RWPE1 (cell line): ENCODE results near the gene LINC01488.

ENCODE experiments used
- CTCF ChIA-PET: fragments of 350-600 bp; sonication (Branson Sonifier 250); formaldehyde crosslinking; extraction: SDS; loops from one replicate; lab custom pipeline; 2021; lab: Yijun Ruan, JAX
- POLR2A ChIA-PET: fragments of 400-600 bp; formaldehyde crosslinking; extraction: SDS; loops from one replicate; lab custom pipeline; 2020; ENCODE audit warnings: antibody characterized with exemption; ENCODE audit not compliant: low non-redundant PET; lab: Yijun Ruan, JAX
- DNase-seq: peaks from one replicate; pipeline ENCODE4 v3.0.0; 2012; ENCODE audit warnings: low spot score
- H3K27ac ChIP-seq: fragments of 450-650 bp; 2 replicates; pipeline ENCODE4 v1.5.1; 2017
- CTCF ChIP-seq: fragments of 450-650 bp; conservative IDR thresholded peaks from 2 replicates; pipeline ENCODE4 v1.5.1; 2017; ENCODE audit warnings: low read depth, mild to moderate bottlenecking

Gene LINC01488

GRCh38 chr11:69512790-69513189 lies 31.3 kb downstream of the LINC01488 start:
- no peak for DNase-seq
- POLR2A ChIA-PET: no interaction called here
- CTCF ChIA-PET: no interaction called here
- H3K27ac ChIP-seq: no peak overlapping the region
- no peak for TF ChIP-seq CTCF

GRCh38 chr11:69513196-69513595 lies 31.7 kb downstream of the LINC01488 start:
- POLR2A ChIA-PET: no interaction called here

GRCh38 chr11:69513663-69514224 lies 32.3 kb downstream of the LINC01488 start:
- TF ChIP-seq CTCF: no peak
- DNase-seq: no peak
- CTCF ChIA-PET: no interaction called here
- POLR2A ChIA-PET: no interaction called here
- H3K27ac ChIP-seq: no peak overlapping the region

More at GRCh38 chr11:69513196-69513595, 31.7 kb downstream of the LINC01488 start:
- H3K27ac ChIP-seq: no peak overlapping the region
- no peak for DNase-seq
- CTCF ChIA-PET: no interaction called here
- no peak for TF ChIP-seq CTCF

- H3K27ac ChIP-seq: no peak overlapping the region
- no peak for DNase-seq
- no peak for TF ChIP-seq CTCF
- CTCF ChIA-PET: no interaction called here
- POLR2A ChIA-PET: no interaction called here
Measured at GRCh38 chr11:69514771-69515170, 33.3 kb downstream of the LINC01488 start.

GRCh38 chr11:69515271-69516245 lies 34.1 kb downstream of the LINC01488 start:
- no peak overlapping the region; the same call in 1 of the 2 replicates for H3K27ac ChIP-seq
- TF ChIP-seq CTCF: no peak
- no peak for DNase-seq
- ChIA-PET CTCF (no interaction called here), POLR2A (no interaction called here)

- no peak for TF ChIP-seq CTCF
- CTCF ChIA-PET: no interaction called here
- POLR2A ChIA-PET: no interaction called here
Measured at GRCh38 chr11:69516526-69516925, 35.1 kb downstream of the LINC01488 start.

More at GRCh38 chr11:69516526-69516925, 35.1 kb downstream of the LINC01488 start:
- H3K27ac ChIP-seq: peak overlapping the region; percentile 26; the same call in 1 of the 2 replicates
- no peak for DNase-seq
